ENCODE results near the gene TMEM179.

TMEM179 gene

DNA sequence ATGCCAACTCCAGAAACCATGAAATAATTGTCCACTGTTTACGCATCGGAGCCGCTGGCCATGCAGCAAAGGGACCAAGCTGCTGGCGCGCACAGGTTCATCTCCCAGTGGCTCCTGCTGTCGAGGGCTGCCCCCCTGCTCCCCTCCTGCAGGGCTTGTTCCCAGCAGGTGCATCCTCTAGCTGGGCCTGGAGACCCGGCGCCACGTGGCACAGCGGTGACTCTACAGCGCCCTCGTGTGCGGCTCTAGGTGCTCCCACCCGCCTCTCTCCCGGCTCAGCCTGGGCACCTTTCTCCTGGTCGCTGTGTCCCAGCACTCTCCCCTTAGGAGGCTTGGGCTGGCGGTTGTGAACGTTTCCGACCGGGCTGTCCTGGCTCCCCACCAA lies 47.3 kb upstream of the TMEM179 start:
- no peak overlapping the region for H3K4me2 ChIP-seq (ENCODE audit: insufficient read depth, low read length)
- peaks cover 5% of the 10 kb centered on the region for H3K27me3 ChIP-seq (ENCODE audit: insufficient read depth, low read length, poor library complexity)
- H3K4me3 ChIP-seq (ENCODE audit: low read depth in 1 of 2, low read length in 2 of 2): no peak overlapping the region; a peak in 1 of 4 replicates
- H3K27ac ChIP-seq (ENCODE audit: low read length): no peak overlapping the region
- H3K9me3 ChIP-seq (ENCODE audit: insufficient read depth, low read length, severe bottlenecking): peaks cover 23% of the 10 kb centered on the region
- H3K9ac ChIP-seq (ENCODE audit: low read depth, low read length): no peak overlapping the region
- ATAC-seq (ENCODE audit: insufficient read depth, low read depth): no peak
- no peak for DNase-seq
- H3K79me2 ChIP-seq (ENCODE audit: insufficient read depth, low read length): no peaks in the 10 kb centered on the region
- no peak overlapping the region for H2AFZ ChIP-seq (ENCODE audit: low read depth, low read length)
- H4K20me1 ChIP-seq (ENCODE audit: insufficient read depth, low read length): no peaks in the 10 kb centered on the region
- no peak for TF ChIP-seq EZH2 (IDR thresholded peaks at IDR 0.05; ENCODE audit: borderline replicate concordance, low read depth, low read length, severe bottlenecking)
- TF ChIP-seq, protein P1, sequence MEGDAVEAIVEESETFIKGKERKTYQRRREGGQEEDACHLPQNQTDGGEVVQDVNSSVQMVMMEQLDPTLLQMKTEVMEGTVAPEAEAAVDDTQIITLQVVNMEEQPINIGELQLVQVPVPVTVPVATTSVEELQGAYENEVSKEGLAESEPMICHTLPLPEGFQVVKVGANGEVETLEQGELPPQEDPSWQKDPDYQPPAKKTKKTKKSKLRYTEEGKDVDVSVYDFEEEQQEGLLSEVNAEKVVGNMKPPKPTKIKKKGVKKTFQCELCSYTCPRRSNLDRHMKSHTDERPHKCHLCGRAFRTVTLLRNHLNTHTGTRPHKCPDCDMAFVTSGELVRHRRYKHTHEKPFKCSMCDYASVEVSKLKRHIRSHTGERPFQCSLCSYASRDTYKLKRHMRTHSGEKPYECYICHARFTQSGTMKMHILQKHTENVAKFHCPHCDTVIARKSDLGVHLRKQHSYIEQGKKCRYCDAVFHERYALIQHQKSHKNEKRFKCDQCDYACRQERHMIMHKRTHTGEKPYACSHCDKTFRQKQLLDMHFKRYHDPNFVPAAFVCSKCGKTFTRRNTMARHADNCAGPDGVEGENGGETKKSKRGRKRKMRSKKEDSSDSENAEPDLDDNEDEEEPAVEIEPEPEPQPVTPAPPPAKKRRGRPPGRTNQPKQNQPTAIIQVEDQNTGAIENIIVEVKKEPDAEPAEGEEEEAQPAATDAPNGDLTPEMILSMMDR (IDR thresholded peaks at IDR 0.05; ENCODE audit: borderline replicate concordance, extremely low read depth, low read length, poor library complexity, severe bottlenecking): no peak
- H3K4me1 ChIP-seq (ENCODE audit: insufficient read depth, low read length): peaks cover 8% of the 10 kb centered on the region
- H3K36me3 ChIP-seq (ENCODE audit: insufficient read depth, low read length): no peaks in the 10 kb centered on the region

DNA sequence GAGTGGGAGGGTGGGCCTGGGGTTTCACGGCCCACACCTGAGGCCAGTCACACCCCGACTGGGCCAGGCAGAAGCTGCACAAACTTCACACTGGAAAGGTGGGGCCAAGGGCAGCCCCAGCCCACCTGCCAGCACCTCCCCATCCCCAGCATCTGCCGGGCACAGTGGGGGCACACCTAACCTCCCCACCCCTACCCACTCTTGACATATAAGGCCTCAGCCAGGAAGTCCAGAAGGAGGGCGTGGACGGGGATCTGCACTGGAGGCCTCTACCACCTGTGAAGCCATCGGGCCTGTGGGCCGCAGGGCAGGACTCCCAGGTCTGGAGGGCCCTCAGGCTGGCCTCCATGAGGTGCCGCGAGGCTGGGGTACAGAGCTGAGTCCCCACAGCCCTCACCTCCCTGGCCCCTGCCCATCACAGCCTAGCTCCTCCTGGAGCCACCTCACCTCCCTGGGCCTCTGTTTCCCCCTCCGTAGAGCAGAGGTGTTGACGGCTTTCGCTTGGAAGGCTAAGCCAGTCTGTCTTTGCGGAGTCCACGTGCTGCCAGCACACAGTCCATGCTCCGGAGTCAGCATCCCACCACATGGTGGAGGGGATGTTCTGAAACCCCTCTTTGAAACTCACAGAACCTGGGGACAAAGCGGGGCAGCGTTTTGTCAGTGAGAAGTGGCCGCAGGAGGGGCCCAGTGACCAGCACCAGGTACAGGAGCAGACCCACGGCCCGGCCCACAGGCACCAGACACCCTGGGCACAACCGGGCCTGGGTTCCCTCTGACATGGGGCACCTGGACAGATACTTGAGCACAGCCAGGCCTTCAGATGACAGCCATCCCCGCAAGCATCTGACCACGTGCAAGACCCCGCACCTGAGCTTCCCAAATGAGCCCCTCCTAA lies 46.7 kb upstream of the TMEM179 start:
- no peak for ATAC-seq (ENCODE audit: insufficient read depth, low read depth)
- H4K20me1 ChIP-seq (ENCODE audit: insufficient read depth, low read length): no peaks in the 10 kb centered on the region
- H3K4me3 ChIP-seq (ENCODE audit: low read depth in 1 of 2, low read length in 2 of 2): no peak overlapping the region
- no peak overlapping the region for H3K27ac ChIP-seq (ENCODE audit: low read length)
- no peaks in the 10 kb centered on the region for H3K79me2 ChIP-seq (ENCODE audit: insufficient read depth, low read length)
- H3K9ac ChIP-seq (ENCODE audit: low read depth, low read length): no peak overlapping the region
- no peak for TF ChIP-seq EZH2 (IDR thresholded peaks at IDR 0.05; ENCODE audit: borderline replicate concordance, low read depth, low read length, severe bottlenecking)
- TF ChIP-seq, protein P1 (IDR thresholded peaks at IDR 0.05; ENCODE audit: borderline replicate concordance, extremely low read depth, low read length, poor library complexity, severe bottlenecking): no peak
- H3K4me2 ChIP-seq (ENCODE audit: insufficient read depth, low read length): no peak overlapping the region
- no peaks in the 10 kb centered on the region for H3K36me3 ChIP-seq (ENCODE audit: insufficient read depth, low read length)
- H2AFZ ChIP-seq (ENCODE audit: low read depth, low read length): no peak overlapping the region
- peaks cover 23% of the 10 kb centered on the region for H3K9me3 ChIP-seq (ENCODE audit: insufficient read depth, low read length, severe bottlenecking)
- peaks cover 8% of the 10 kb centered on the region for H3K4me1 ChIP-seq (ENCODE audit: insufficient read depth, low read length)
- H3K27me3 ChIP-seq (ENCODE audit: insufficient read depth, low read length, poor library complexity): peaks cover 5% of the 10 kb centered on the region
- no peak for DNase-seq

DNA sequence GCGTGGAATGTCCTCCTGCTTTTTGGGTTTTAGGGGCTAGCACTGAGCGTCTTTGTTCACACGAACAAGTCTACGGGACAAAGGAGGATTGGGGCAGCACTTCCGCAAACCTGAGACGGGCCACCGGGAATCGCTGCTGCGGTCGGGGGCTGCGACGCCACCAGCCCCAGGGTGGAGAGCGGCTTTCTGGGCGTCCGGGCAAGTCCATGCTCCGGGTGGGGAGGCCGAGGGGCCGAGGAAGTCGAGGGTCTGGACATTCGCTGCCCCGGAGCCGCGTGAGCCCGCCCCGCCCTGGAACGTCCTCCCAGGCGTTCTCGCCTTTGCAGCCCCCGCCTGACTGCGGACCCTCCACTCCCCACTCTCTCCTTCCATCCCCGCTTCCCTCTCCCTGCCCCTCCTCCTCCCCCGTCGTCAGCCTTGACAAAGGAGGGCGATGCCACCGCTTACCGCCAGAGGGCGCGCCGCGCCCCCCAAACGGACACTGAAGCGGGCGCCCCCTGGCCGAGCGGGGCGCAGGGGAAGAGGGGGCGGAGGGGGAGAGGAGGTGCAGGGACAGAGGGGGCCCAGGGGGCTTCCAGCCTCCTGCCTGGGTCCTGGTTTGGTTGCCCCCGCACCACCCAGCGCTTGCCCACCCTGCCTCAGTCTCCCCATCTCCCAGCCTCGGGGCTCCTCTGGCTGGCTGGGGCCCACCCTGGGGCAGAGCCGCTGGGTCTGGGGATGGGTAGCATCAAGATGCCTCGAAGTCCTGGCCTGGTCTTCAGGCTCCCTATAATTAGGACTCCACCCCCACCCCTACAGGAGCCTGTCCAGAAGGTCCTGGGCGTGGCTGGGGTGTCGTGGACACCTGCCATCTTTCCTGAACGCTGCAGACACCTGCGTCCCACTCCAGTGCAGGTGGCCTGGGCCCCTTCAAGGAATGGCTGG lies 45.7 kb upstream of the TMEM179 start:
- Histone ChIP-seq H3K4me2 (ENCODE audit: insufficient read depth, low read length) (peak overlapping the region; percentile 50), H2AFZ (ENCODE audit: low read depth, low read length) (peak overlapping the region; percentile 60), H3K4me3 (ENCODE audit: low read depth in 1 of 2, low read length in 2 of 2) (peak overlapping the region in 1 of 2 experiments; percentile 36; a peak in 2 of 4 replicates), H3K9ac (ENCODE audit: low read depth, low read length) (0 out of 2 replicates have a peak overlapping the region, but pooled peaks have one; percentile 11), H3K36me3 (ENCODE audit: insufficient read depth, low read length) (no peaks in the 10 kb centered on the region), H3K27me3 (ENCODE audit: insufficient read depth, low read length, poor library complexity) (peaks cover 5% of the 10 kb centered on the region), H3K79me2 (ENCODE audit: insufficient read depth, low read length) (no peaks in the 10 kb centered on the region), H4K20me1 (ENCODE audit: insufficient read depth, low read length) (no peaks in the 10 kb centered on the region), H3K9me3 (ENCODE audit: insufficient read depth, low read length, severe bottlenecking) (peaks cover 23% of the 10 kb centered on the region), H3K4me1 (ENCODE audit: insufficient read depth, low read length) (peaks cover 8% of the 10 kb centered on the region), H3K27ac (ENCODE audit: low read length) (no peak overlapping the region)
- ATAC-seq (ENCODE audit: insufficient read depth, low read depth): peak; percentile 94
- DNase-seq: peak; percentile 74
- TF ChIP-seq EZH2 (IDR thresholded peaks at IDR 0.05; ENCODE audit: borderline replicate concordance, low read depth, low read length, severe bottlenecking): no peak
- TF ChIP-seq, protein P1 (IDR thresholded peaks at IDR 0.05; ENCODE audit: borderline replicate concordance, extremely low read depth, low read length, poor library complexity, severe bottlenecking): peak; percentile 100

Data from DND-41 (cell line).